WERI-Rb-1 (cell line): ENCODE data around the gene TMEM131L.

Experiments used
- DNase-seq: peaks from one replicate; pipeline ENCODE4 v3.0.0-alpha.2; 2020
- H3K27ac ChIP-seq: fragments of 250-450 bp; sonication (Bioruptor Pico); 2 replicates; pipeline ENCODE4 v1.5.1; 2020; ENCODE audit warnings: mild to moderate bottlenecking, moderate library complexity
- H3K27me3 ChIP-seq: fragments of 250-450 bp; sonication (Bioruptor Pico); 2 replicates; pipeline ENCODE4 v1.5.1; 2021; ENCODE audit warnings: mild to moderate bottlenecking, low read depth, moderate library complexity; ENCODE audit not compliant: insufficient read depth, severe bottlenecking
- H3K36me3 ChIP-seq: fragments of 250-450 bp; sonication (Bioruptor Pico); 2 replicates; pipeline ENCODE4 v1.5.1; 2020; ENCODE audit warnings: mild to moderate bottlenecking, moderate library complexity
- H3K4me3 ChIP-seq: 2 replicates; pipeline ENCODE4 v1.5.1; 2011; ENCODE audit warnings: low read depth, mild to moderate bottlenecking, control low read depth, low read length
- H3K9me3 ChIP-seq: fragments of 250-450 bp; sonication (Bioruptor Pico); 2 replicates; pipeline ENCODE4 v1.5.1; 2021; ENCODE audit warnings: mild to moderate bottlenecking, moderate library complexity; ENCODE audit not compliant: severe bottlenecking
- CTCF ChIP-seq: IDR thresholded peaks from 2 replicates; pipeline ENCODE4 v1.5.1; 2011; ENCODE audit warnings: low read depth, mild to moderate bottlenecking, control low read depth, inconsistent platforms, low read length

TMEM131L gene

GRCh38 chr4:153494562-153494961, 28.4 kb downstream of the TMEM131L start:
- Histone ChIP-seq H3K27ac (no peak overlapping the region), H3K27me3 (peaks cover 66% of the 10 kb centered on the region), H3K4me3 (no peak overlapping the region), H3K9me3 (no peaks in the 10 kb centered on the region), H3K36me3 (no peaks in the 10 kb centered on the region)
- no peak for TF ChIP-seq CTCF
- DNase-seq: no peak

DNA sequence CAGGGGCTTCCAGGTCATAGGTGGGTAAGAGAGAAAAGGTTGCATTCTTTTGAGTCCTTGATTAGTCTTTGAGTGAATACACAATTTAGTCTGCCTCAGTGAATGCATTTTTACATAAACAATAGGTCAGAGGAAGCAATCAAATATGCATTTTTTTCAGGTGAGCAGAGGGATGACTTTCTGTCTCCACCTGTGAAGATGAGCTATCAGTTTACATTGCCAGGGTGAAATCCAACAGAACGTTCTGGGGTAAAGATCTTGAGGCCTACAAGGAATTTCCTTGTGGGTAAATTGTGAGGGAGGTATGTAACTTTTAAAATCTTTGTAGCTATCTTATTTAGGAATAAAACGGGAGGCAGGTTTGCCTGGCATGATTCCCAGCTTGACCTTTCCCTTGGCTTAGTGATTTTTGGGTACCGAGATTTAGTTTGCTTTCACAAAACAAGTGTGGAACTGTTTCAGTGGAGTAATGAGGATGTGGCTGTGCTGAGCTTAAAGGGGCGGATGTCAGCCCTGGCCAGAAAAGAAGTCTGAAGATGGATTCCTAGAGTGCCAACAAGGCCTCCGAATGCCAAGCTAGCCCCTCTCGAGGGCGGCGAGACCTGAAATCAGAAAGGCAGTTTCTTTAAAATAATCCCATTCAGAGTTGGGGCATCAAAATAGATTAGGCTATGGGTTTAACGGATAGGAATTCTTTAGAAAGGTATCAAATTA, 29.5 kb downstream of the TMEM131L start:
- no peak for TF ChIP-seq CTCF
- DNase-seq: no peak
- no peaks in the 10 kb centered on the region for H3K36me3 ChIP-seq
- H3K4me3 ChIP-seq: no peak overlapping the region
- H3K27me3 ChIP-seq: peaks cover 58% of the 10 kb centered on the region
- H3K9me3 ChIP-seq: no peaks in the 10 kb centered on the region
- H3K27ac ChIP-seq: no peak overlapping the region

DNA sequence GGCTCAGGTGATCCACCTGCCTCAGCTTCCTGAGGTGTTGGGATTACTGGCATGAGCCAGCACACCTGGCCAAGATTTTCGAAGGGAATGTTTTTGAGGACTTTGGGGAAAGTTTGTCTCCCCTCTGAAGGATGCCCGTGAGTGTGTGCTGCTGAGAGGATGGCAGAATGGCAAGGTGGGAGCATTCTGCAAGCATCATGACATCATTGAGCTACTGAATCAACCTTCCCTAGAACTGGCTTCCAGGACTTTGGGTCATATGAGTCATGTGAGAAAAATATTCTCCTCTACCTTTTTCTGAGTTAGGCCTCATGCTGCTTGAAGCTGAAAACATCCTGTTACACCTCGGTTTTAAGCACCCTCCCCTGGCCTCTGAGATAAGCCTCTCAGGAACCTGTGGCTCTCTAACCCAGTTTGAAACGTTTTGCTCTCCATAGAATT, 31.0 kb downstream of the TMEM131L start:
- no peak for TF ChIP-seq CTCF
- Histone ChIP-seq H3K9me3 (no peaks in the 10 kb centered on the region), H3K27me3 (peaks cover 45% of the 10 kb centered on the region), H3K36me3 (no peaks in the 10 kb centered on the region), H3K27ac (no peak overlapping the region), H3K4me3 (no peak overlapping the region)
- no peak for DNase-seq

GRCh38 chr4:153497988-153498967, 32.1 kb downstream of the TMEM131L start:
- Histone ChIP-seq H3K4me3 (no peak overlapping the region), H3K9me3 (no peaks in the 10 kb centered on the region), H3K36me3 (no peaks in the 10 kb centered on the region), H3K27me3 (peaks cover 39% of the 10 kb centered on the region), H3K27ac (no peak overlapping the region)
- TF ChIP-seq CTCF: no peak
- no peak for DNase-seq

GRCh38 chr4:153499005-153499404, 32.8 kb downstream of the TMEM131L start:
- Histone ChIP-seq H3K4me3 (no peak overlapping the region), H3K9me3 (no peaks in the 10 kb centered on the region), H3K27me3 (peaks cover 38% of the 10 kb centered on the region), H3K36me3 (no peaks in the 10 kb centered on the region), H3K27ac (no peak overlapping the region)
- TF ChIP-seq CTCF: no peak
- no peak for DNase-seq
